ENCODE data around the gene UTP11.

Gene UTP11

GRCh38 chr1:38003261-38004250, 9.0 kb upstream of the UTP11 start:
- no peak for DNase-seq

DNA sequence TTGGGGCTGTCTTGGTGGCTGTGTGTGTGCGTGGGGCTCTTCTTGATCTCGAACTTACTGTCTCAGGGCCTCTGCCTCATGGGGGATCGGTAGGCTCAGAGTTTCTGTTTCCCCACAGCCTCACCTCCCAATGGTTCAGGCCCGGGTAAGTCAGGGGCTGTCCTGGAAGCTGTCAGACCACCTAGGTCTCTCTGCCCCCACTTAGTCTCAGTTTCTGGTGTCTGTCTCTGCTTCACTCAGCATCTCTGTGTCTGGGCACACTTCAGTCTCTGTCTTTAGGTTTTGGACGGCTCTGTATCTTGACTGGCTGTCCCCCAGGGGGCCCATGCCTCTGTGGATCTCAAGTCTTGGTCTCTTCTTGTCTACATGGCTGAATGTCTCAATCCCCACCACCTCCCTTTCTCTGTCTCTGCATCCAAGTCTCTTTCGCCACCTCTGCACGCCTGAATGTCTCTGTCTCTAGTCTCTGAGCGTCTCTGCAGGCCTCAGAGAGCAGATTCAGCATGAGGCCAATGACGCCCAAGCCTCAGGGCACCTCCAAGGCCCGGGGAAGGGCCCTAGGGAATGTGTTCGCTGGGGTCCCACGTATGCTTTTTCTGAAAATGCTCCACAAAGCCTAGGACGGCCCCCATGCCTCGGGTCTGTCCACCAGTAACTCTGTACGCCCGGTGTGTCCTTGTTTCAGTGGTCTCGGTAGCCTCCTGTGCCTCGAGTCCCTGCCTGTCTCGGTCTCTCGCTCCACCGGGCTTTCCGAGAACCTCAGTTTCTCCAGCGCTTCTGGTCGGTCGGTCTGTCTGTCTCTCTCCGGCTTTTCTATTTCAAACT, 8.0 kb upstream of the UTP11 start:
- no peak for DNase-seq

GRCh38 chr1:38005195-38006007, 7.1 kb upstream of the UTP11 start, which contains the start of gene FHL3:
Gene FHL3, minus strand, starts transcription at chr1:38005514. Its CDS starts 6,102 bp downstream, at chr1:37999412.
- peak; percentile 56 to 57 for DNase-seq

DNA sequence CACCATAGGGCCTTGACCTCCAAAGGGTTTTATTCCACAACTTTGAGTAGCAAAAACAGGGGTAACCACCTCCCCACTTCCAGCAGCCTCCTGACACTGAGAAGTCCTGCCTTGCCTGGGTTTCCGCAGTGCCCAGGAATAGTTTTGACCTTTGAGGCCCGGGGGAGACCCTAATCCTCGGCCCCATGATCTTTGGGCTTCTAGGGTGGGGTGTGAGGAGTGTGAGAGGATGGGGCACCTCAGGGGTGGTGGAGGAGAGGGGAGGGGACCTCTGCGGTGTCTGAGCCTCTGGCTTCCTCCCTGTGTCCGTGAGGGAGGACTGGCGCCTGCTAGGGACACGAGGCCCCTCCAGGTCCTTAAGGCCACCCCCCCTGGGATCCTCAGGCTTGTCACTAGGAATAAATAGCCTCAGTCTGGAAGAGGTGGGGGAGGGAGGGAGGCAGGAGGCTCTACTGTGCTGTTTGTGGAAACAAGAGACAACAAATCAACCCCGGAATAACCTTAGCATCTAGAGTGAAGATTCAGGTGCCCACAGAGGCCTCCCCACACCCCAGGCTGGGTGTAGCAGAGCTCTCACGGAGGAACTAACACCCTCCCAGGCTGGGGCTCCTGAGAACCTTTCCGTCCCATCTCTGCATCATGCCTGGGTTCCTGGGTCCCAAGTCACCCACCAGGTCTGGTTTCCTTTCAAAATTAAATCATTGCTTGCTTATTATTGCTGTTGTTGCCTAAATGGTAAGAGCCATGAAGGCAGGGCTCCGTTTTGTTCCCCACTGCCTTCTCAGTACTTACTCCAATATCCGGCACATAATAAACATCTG, 6.3 kb upstream of the UTP11 start:
- no peak for DNase-seq

DNA sequence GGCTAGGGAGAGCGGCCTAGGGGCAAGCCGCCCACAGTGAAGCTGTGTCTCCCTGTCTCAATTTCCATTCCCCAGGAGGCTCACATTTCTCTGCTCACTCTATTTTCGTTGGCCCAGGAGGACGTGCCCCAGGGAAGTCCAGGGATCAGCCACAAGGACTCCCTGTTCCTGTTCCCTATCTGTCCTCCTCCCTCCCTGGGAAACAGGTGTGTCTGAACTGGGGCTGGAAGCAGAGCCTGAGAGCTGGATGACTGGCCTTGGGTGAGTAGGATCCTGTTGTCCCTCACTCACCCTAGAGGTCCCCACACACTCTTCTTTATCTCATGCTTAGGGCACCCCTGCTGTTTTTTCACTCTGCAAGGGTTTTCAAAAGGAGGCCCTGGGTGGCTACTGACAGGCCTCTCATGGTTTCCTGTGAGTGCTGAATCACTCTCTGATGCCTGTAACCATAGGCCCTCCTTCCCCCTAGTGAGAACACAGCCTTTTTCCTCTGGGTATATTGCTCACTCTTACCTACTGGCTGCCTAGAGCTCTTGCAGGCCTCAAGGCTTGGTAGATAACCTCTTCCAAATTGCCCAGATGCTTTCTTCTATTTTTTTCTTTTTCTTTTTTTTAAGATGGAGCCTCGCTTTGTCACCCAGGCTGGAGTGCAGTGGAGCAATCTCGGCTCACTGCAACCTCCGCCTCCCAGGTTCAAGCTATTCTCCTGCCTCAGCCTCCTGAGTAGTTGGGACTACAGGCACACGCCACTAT, 3.3 kb upstream of the UTP11 start:
- peak; percentile 54 to 63 for DNase-seq

DNA sequence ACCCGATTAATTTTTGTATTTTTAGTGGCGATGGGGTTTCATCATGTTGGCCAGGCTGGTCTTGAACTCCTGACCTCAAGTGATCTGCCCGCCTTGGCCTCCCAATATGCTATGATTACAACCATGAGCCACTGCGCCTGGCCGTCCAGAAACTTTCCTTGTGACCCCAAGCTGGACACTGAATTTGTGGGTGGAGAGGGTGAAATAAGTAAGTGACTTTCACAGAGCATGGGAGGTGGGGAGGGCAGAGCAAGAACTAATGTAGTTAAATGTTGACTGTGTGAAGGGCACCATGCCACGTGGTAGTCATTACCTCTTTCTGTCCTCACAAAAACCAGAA, 2.7 kb upstream of the UTP11 start:
- no peak for DNase-seq

DNA sequence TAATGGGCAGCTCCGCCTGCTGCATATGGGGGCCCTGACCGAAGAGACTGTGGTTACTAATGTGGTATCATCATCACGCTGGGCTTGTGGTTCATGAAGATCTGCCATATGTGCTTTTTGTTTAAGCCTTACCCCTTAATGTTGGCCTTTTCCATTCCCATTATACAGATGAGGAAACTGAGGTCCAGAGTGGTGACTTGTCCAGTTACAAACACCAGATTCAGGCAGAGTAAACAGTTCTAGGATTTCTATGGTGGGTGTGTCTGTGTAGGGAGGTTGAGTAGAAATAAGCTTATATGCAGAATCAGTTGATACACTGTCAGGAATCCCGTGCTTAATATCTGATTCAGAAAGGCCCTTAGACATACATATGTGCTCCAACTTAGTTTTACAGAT, 691 bp downstream of the UTP11 start:
- no peak for DNase-seq

DNA sequence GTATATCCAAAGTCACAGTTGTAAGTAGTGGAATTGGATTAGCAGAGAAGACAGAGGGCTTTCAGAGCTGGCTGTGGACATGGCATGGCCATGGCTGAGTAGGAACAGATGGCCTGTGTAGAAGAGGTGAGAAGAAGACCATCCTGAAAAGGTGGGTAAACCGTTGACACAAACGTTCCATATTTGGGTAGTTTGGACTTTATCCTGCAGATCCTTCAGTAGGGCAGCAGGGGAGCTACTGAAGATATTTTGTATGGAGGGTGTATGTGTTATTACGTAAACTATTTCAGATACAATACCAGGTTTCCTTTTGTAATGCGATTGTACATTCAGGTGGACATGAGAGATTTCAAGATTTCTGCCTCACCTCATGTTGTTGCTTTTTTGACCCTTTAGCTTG, 1.6 kb downstream of the UTP11 start:
- DNase-seq, result no peak

- DNase-seq, result no peak
These were observed 2.3 kb downstream of the UTP11 start for GRCh38 chr1:38014724-38015424.

DNA sequence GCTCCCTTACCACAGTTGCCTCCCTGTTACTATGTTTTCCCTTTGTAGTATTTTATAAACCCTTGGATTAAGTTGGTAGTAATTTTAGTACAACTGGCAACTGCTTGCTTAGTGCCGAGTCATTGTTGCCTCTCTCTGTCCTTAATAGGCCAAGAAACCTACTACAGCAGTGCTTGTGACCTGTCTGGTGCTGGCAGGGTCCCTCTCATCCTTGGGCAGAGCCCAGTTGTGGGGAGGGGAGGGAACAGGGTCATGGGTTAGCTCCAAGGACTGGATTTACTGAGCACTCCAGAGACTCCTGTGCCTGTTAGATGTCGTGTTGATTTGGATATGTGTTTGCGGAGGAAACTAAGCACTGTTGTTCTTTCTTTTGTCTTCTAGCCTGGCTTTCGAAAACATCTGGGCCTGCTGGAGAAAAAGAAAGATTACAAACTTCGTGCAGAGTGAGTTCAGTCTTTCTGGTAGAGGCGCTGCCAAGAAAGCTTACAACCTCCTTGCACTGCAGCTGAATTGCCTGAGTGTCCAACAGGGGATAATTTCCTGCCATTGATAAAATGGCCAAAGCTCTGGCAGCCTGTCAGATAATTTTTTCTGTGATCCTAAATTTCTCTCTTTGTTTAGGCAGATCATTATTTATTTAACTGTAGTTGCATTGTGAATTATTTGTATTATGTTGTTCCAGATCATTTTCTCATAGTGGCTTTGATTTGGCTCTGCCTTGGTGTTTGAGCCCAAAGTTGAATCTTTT, 3.6 kb downstream of the UTP11 start:
- DNase-seq, result no peak

GRCh38 chr1:38018864-38019343, 6.4 kb downstream of the UTP11 start:
- peak in 1 of 2 donors; percentile 52 for DNase-seq

- no peak for DNase-seq
These were observed 7.9 kb downstream of the UTP11 start for GRCh38 chr1:38020396-38020795.

DNA sequence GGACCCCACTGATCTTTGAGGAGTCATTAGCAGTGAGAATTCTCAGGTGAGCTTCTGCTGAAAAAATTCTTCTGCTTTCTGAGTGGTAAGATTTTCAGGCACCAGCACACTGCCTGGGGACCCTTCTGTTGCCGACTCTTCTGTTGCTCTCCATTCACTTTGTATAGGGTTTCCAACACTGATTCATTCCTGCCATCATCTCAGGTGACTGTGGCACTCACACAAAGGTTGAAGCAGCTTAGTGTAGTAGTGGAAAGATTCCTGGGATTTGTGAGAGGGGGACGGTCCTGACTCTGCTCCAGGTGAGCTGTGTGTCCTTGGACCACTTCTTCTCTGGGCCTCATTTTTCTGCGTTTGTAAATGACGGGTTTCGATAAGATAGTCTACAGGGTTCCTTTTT, 9.4 kb downstream of the UTP11 start:
- DNase-seq, result no peak

DNA sequence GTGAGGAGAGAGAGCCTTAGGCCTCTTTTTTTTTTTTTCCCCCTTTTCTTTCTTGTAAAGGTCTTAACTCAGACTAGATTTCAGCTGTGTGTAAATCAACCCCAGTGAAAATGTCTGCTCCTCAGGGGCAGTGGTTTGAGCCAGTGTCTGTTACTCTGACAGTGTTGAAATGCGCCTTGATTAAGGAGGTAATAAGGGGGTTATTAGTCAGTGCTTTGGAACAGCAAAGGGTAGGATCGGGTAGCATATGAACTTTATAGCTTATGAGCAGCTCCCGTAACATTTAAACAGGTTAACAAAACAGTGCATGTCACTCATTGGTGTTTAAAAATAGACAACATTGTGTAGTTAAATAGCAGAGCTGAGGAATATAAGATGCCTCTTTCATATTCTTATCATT, 10.3 kb downstream of the UTP11 start:
- no peak for DNase-seq

- no peak for DNase-seq
These were observed 12.7 kb downstream of the UTP11 start for GRCh38 chr1:38025233-38025632.

GRCh38 chr1:38025664-38026063, 13.1 kb downstream of the UTP11 start:
- no peak for DNase-seq

DNA sequence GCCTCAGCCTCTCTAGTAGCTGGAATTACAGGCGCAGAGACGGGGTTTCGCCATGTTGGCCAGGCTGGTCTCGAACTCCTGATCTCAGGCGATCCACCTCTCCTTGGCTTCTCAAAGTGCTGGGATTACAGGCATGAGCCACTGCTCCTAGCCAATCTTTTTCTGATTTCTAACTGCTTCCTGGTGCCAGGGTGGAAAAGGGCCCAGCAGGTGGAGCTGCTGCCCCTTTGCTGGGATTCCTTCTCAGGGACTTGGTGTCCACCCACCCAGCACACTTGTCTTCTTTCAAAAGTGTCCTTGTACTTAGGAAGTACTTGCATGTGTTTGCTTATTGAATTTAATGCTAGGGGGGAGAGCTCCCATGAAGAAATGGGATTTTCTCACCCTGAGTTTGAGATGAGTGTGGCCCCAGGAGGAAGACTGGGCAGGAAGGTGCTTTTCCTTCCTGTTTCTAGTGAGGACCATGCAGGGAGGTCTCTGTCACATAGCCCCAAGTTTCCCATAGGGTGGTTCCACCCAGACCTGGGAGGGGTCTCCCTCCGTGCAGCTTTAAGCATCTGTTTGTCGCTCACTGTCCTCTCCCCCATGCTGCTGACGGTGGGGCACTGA, 14.2 kb downstream of the UTP11 start:
- no peak for DNase-seq

DNA sequence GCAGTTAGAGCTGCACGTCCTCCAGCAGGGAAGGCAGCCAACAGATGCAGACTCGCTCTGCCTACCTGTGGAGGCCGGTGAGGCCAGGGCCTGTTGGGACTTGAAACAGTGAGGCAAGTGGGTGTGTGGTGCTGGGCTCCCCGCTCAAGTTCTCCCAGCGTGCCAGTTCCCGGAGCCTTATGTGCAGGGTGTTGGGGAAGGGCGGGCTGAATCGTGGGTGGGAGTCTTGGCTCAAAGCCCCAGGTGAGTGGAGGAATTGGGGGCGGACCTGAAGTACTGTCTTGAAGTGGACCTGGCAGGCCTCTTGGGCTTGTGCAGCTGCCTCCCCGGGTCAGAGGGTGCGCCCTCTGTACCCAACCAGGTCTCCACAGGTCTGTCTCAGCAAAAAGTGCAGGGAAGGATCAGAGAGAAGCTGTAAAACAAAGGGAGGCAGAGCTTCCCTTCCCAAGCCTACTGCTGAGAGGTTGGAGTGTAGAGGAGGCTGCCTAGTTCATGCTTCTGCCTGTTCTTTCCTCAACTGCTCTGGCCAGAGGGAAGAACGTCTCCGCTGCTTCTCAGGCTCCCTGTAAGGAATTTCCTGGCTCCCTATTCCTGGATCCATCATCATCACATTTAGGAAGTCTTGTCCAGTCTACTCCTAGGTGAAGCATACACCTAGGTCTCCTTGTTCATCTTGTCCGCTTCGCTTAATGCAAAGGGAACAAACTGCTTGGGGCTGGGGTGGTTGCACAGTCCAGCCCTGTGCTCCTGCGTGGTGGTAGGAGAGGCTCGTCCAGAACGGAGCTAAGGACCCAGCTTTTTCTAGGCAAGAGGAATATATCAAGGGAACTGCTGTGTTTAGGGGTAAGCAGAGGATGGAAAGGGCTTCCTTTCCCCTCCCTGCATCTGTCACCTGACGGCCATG, 14.9 kb downstream of the UTP11 start:
- DNase-seq, result no peak

All from CD4-positive, alpha-beta T cell treated with Interleukin-1 beta for 1 hour (primary cell).